HL-60 (cell line): Measurements from ENCODE around the gene DNAH17.

Experiments
- CTCF ChIP-seq: IDR thresholded peaks from one replicate; pipeline ENCODE4 v1.5.1; 2011; ENCODE audit warnings: low read length, control low read depth, inconsistent platforms; ENCODE audit not compliant: insufficient read depth
- GABPA ChIP-seq: IDR thresholded peaks from 2 replicates; pipeline ENCODE4 v1.6.1; 2012; ENCODE audit warnings: low read depth
- REST ChIP-seq: IDR thresholded peaks from 2 replicates; pipeline ENCODE4 v1.6.1; 2012; ENCODE audit warnings: low read depth; ENCODE audit not compliant: insufficient replicate concordance

- TF ChIP-seq REST (no peak), GABPA (no peak), CTCF (no peak)
Measured at GRCh38 chr17:78617511-78618061, 40.4 kb upstream of the DNAH17 start.
